OCI-LY3 (cell line): ENCODE measurements around the gene TANGO2.

Experiments
- H2AFZ ChIP-seq: fragments of 200-600, 300-600 bp; shearing (Covaris generic); 2 replicates; pipeline ENCODE4 v1.6.0; 2014; ENCODE audit warnings: antibody characterized with exemption, low read depth, low read length
- H3K27ac ChIP-seq: fragments of 200-600, 300-600 bp; sonication (generic); 2 replicates; pipeline ENCODE4 v1.5.1; 2014; ENCODE audit warnings: mild to moderate bottlenecking, low read length, moderate library complexity, mixed read lengths
- H3K27me3 ChIP-seq: fragments of 200-600, 300-600 bp; sonication (generic); 2 replicates; pipeline ENCODE4 v1.6.1; 2014; ENCODE audit warnings: low read depth, low read length, mixed read lengths
- H3K36me3 ChIP-seq: fragments of 200-600, 300-600 bp; sonication (generic); replicated peaks from 2 replicates; pipeline ENCODE3; 2014; ENCODE audit warnings: low read depth, low read length, mixed read lengths
- H3K4me1 ChIP-seq: fragments of 300-600, 200-600 bp; sonication (generic); 2 replicates; pipeline ENCODE4 v1.6.1; 2014; ENCODE audit warnings: low read length, mixed read lengths
- H3K4me2 ChIP-seq: fragments of 200-600, 300-600 bp; sonication (generic); 2 replicates; pipeline ENCODE4 v1.6.1; 2014; ENCODE audit warnings: low read length, mixed read lengths
- H3K4me3 ChIP-seq: fragments of 300-600, 200-600 bp; sonication (generic); 2 replicates; pipeline ENCODE4 v1.5.1; 2014; ENCODE audit warnings: antibody characterized with exemption, mild to moderate bottlenecking, low read length, moderate library complexity
- H3K79me2 ChIP-seq: fragments of 300-600, 200-600 bp; shearing (Covaris generic); 2 replicates; pipeline ENCODE4 v1.6.1; 2014; ENCODE audit warnings: mild to moderate bottlenecking, low read length, mixed read lengths
- H3K9ac ChIP-seq: fragments of 300-600, 200-600 bp; shearing (Covaris generic); 2 replicates; pipeline ENCODE4 v1.6.0; 2014; ENCODE audit warnings: mild to moderate bottlenecking, low read length, moderate library complexity
- H3K9me3 ChIP-seq: fragments of 200-600, 300-600 bp; shearing (Covaris generic); 2 replicates; pipeline ENCODE4 v1.6.1; 2014; ENCODE audit warnings: low read length, mixed read lengths; ENCODE audit not compliant: insufficient read depth
- H4K20me1 ChIP-seq: fragments of 200-600, 300-600 bp; sonication (generic); 2 replicates; pipeline ENCODE4 v1.6.1; 2016; ENCODE audit warnings: low read length, mixed read lengths; ENCODE audit not compliant: insufficient read depth
- EZH2phosphoT487 ChIP-seq: fragments of 200-600 bp; shearing (Covaris generic); IDR thresholded peaks from 2 replicates; pipeline ENCODE4 v1.6.1; 2018; ENCODE audit warnings: antibody characterized with exemption, mixed run types, low read depth
- TF ChIP-seq, protein P1 (sequence below): fragments of 200-600, 300-600 bp; sonication (generic); IDR thresholded peaks from 2 replicates; pipeline ENCODE4 v1.5.1; 2014; ENCODE audit warnings: antibody characterized with exemption, low read length, low read depth

Gene TANGO2

DNA sequence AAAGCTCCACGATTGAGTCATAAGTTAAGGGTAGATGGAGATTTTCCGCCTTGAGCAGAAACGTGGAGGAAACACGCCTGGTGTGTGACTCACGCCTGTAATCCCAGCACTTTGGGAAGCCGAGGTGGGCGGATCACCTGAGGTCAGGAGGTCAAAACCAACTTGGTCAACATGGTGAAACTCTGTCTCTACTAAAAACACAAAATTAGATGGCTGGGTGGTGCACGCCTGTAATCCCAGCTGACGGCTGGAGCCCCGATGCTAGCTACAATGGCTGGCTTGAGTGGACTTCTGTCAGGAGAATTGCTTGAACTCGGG, 41.8 kb downstream of the TANGO2 start:
- Histone ChIP-seq H4K20me1 (0 out of 2 replicates have a peak, but pooled peaks cover 3% of the 10 kb centered on the region), H3K36me3 (peaks cover 8% of the 10 kb centered on the region), H3K4me1 (no peaks in the 10 kb centered on the region; the same call in 1 of the 2 replicates), H3K27me3 (no peaks in the 10 kb centered on the region), H3K9me3 (no peaks in the 10 kb centered on the region), H3K79me2 (no peaks in the 10 kb centered on the region), H2AFZ (no peak overlapping the region), H3K9ac (no peak overlapping the region), H3K4me2 (no peak overlapping the region), H3K4me3 (no peak overlapping the region), H3K27ac (no peak overlapping the region)
- TF ChIP-seq, protein P1, sequence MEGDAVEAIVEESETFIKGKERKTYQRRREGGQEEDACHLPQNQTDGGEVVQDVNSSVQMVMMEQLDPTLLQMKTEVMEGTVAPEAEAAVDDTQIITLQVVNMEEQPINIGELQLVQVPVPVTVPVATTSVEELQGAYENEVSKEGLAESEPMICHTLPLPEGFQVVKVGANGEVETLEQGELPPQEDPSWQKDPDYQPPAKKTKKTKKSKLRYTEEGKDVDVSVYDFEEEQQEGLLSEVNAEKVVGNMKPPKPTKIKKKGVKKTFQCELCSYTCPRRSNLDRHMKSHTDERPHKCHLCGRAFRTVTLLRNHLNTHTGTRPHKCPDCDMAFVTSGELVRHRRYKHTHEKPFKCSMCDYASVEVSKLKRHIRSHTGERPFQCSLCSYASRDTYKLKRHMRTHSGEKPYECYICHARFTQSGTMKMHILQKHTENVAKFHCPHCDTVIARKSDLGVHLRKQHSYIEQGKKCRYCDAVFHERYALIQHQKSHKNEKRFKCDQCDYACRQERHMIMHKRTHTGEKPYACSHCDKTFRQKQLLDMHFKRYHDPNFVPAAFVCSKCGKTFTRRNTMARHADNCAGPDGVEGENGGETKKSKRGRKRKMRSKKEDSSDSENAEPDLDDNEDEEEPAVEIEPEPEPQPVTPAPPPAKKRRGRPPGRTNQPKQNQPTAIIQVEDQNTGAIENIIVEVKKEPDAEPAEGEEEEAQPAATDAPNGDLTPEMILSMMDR, result no peak
- no peak for TF ChIP-seq EZH2phosphoT487

DNA sequence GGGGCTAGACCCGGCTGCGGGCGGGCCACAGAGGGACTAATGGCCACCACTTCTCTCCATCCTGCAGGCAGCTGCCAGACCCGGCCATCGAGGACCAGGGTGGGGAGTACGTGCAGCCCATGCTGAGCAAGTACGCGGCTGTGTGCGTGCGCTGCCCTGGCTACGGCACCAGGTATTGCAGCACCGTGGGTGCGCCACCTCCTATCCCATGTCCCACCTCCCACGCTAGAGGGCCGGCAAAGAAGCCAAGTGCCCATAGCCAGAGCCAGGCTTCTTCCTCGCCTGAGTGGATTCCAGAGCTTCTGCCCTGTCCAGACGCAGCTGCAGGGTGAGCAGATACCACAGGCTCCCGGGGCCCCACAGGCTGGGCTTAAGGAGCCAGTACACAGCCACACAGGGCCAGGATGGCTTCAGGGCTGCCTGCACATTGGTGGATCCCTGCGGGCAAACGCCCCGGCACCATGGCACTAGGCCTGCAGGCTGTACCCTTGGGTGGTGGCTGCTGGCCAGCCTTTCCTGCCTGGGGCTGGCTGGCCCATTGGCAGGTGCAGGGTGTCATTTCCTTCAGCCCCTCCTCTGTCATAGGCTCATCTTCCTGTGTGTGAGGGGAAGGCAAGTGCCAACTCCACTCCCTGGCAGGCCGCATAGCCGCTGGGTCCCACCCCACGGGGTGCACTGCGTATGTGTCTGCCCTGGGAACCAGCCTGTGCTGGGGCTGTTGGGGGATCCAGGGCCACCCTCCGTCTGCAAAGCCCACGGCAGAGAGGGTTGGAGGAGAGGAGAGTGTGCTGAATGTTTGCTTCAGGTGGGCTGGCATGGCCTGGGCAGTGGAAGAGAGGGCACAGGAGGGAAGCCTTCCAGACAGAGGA, 42.6 kb downstream of the TANGO2 start:
- TF ChIP-seq EZH2phosphoT487, result no peak
- TF ChIP-seq, protein P1, result no peak
- H3K27ac ChIP-seq, result no peak overlapping the region
- H3K4me2 ChIP-seq, result no peak overlapping the region
- no peaks in the 10 kb centered on the region for H3K27me3 ChIP-seq
- H3K4me1 ChIP-seq, result no peaks in the 10 kb centered on the region; the same call in 1 of the 2 replicates
- peaks cover 8% of the 10 kb centered on the region for H3K36me3 ChIP-seq
- H4K20me1 ChIP-seq, result 0 out of 2 replicates have a peak, but pooled peaks cover 3% of the 10 kb centered on the region
- no peaks in the 10 kb centered on the region for H3K9me3 ChIP-seq
- no peak overlapping the region for H3K9ac ChIP-seq
- H2AFZ ChIP-seq, result no peak overlapping the region
- no peaks in the 10 kb centered on the region for H3K79me2 ChIP-seq
- no peak overlapping the region for H3K4me3 ChIP-seq

DNA sequence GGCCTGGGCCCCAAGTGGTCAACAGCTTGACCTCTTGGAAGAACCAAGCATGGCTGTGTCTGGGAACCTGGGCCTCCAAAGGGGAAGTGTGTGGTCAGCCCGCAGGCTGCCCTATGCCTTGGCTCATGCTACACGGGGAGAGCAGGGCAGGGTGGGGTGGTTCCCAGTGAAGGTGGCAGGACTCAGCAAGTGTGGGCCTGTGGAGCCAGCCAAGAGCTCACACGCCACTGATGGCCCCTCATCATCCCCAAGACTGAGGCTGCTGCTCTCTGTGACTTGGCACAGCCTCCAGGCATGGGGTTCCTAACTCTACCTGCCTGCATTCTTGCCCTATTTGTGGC, 43.2 kb downstream of the TANGO2 start:
- Histone ChIP-seq H3K4me3 (no peak overlapping the region), H4K20me1 (0 out of 2 replicates have a peak, but pooled peaks cover 3% of the 10 kb centered on the region), H3K36me3 (peaks cover 6% of the 10 kb centered on the region), H3K4me2 (no peak overlapping the region), H3K9ac (no peak overlapping the region), H3K79me2 (no peaks in the 10 kb centered on the region), H3K27me3 (no peaks in the 10 kb centered on the region), H3K27ac (no peak overlapping the region), H2AFZ (no peak overlapping the region), H3K9me3 (no peaks in the 10 kb centered on the region), H3K4me1 (no peaks in the 10 kb centered on the region; the same call in 1 of the 2 replicates)
- TF ChIP-seq, protein P1, result no peak
- no peak for TF ChIP-seq EZH2phosphoT487

DNA sequence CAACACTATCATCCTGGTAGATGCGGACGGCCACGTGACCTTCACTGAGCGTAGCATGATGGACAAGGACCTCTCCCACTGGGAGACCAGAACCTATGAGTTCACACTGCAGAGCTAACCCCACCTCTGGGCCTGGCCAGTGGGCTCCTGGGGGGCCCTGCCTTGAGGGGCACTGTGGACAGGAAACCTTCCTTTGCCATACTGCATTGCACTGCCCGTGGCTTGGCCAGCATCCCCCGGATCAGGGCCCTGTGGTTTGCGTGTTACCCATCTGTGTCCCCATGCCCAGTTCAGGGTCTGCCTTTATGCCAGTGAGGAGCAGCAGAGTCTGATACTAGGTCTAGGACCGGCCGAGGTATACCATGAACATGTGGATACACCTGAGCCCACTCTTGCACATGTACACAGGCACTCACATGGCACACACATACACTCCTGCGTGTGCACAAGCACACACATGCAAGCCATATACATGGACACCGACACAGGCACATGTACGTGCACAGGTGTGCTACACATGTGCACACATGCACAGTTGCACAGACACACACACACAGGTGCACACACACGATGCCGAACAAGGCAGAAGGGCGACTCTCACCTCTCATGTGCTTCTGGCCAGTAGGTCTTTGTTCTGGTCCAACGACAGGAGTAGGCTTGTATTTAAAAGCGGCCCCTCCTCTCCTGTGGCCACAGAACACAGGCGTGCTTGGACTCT, 43.8 kb downstream of the TANGO2 start:
- Histone ChIP-seq H3K9me3 (no peaks in the 10 kb centered on the region), H2AFZ (no peak overlapping the region), H3K4me1 (no peaks in the 10 kb centered on the region; the same call in 1 of the 2 replicates), H3K27me3 (no peaks in the 10 kb centered on the region), H3K4me2 (no peak overlapping the region), H3K79me2 (no peaks in the 10 kb centered on the region), H3K36me3 (peaks cover 6% of the 10 kb centered on the region), H4K20me1 (no peaks in the 10 kb centered on the region), H3K9ac (no peak overlapping the region), H3K4me3 (no peak overlapping the region), H3K27ac (no peak overlapping the region)
- no peak for TF ChIP-seq EZH2phosphoT487
- TF ChIP-seq, protein P1, result no peak
